ENCODE data around the gene LENG9. TPM values are rescaled to one million over a fixed set of nuclear protein-coding genes. Genes with fewer than 3 reads are reported as not detected.

Gene LENG9
- total RNA-seq, 2 experiments from 2014 or later = 1.8 to 6.0 TPM

- no peaks in the 10 kb centered on the region for H4K20me1 ChIP-seq (ENCODE audit: insufficient read depth, low read length)
- no peak overlapping the region for H3K27ac ChIP-seq (ENCODE audit: low read depth, low read length, poor library complexity, severe bottlenecking)
- ChIA-PET POLR2A (interaction anchor here (0.7 kb wide), 1 partner anchor 13 kb away, joined by 3 read pairs; no protein-coding TSS in a partner anchor), CTCF (ENCODE audit: unreplicated experiment) (interaction anchor here (0.7 kb wide), 1 partner anchor 213 kb away, joined by 3 read pairs; no protein-coding TSS in a partner anchor)
- DNase-seq (ENCODE audit: low spot score) = no peak
- no peak for TF ChIP-seq CTCF (conservative IDR thresholded peaks at IDR 0.05; ENCODE audit: low read length)
- TF ChIP-seq EZH2phosphoT487 (IDR thresholded peaks at IDR 0.05; ENCODE audit: borderline replicate concordance, low read depth, low read length) = no peak
- H3K4me1 ChIP-seq (ENCODE audit: insufficient read depth, low read length, poor library complexity, severe bottlenecking) = no peaks in the 10 kb centered on the region
- H3K4me3 ChIP-seq (ENCODE audit: low read depth, low read length, poor library complexity, severe bottlenecking) = no peak overlapping the region
- BruUV-seq (replicated peaks) = no TSS peak
- no peaks in the 10 kb centered on the region for H3K79me2 ChIP-seq (ENCODE audit: insufficient read depth, low read depth, low read length)
- H3K9me3 ChIP-seq (ENCODE audit: low read length) = no peaks in the 10 kb centered on the region
- H3K4me2 ChIP-seq (ENCODE audit: low read length) = no peak overlapping the region
- H3K9me2 ChIP-seq (ENCODE audit: insufficient read depth, low read length) = no peaks in the 10 kb centered on the region
- H2AFZ ChIP-seq (ENCODE audit: low read length) = no peak overlapping the region
- intact Hi-C loops (cut with micrococcal nuclease; ENCODE audit: unreplicated experiment) = no loop called here
- H3K36me3 ChIP-seq (ENCODE audit: insufficient read depth, low read length) = no peaks in the 10 kb centered on the region
These were observed 38.2 kb downstream of the LENG9 start for GRCh38 chr19:54425382-54425723.

- Histone ChIP-seq H3K79me2 (ENCODE audit: insufficient read depth, low read depth, low read length) (no peaks in the 10 kb centered on the region), H3K36me3 (ENCODE audit: insufficient read depth, low read length) (no peaks in the 10 kb centered on the region), H3K4me3 (ENCODE audit: low read depth, low read length, poor library complexity, severe bottlenecking) (no peak overlapping the region), H3K4me2 (ENCODE audit: low read length) (no peak overlapping the region), H3K4me1 (ENCODE audit: insufficient read depth, low read length, poor library complexity, severe bottlenecking) (no peaks in the 10 kb centered on the region), H2AFZ (ENCODE audit: low read length) (no peak overlapping the region), H3K27ac (ENCODE audit: low read depth, low read length, poor library complexity, severe bottlenecking) (no peak overlapping the region), H3K9me3 (ENCODE audit: low read length) (no peaks in the 10 kb centered on the region), H4K20me1 (ENCODE audit: insufficient read depth, low read length) (no peaks in the 10 kb centered on the region), H3K9me2 (ENCODE audit: insufficient read depth, low read length) (no peaks in the 10 kb centered on the region)
- ChIA-PET CTCF (ENCODE audit: unreplicated experiment) (no interaction called here), POLR2A (interaction anchor here (0.6 to 0.7 kb wide), 2 partner anchors 14 to 95 kb away, joined by 3 read pairs; no protein-coding TSS in a partner anchor)
- intact Hi-C loops (cut with micrococcal nuclease; ENCODE audit: unreplicated experiment) = no loop called here
- no peak for DNase-seq (ENCODE audit: low spot score)
- no peak for TF ChIP-seq CTCF (conservative IDR thresholded peaks at IDR 0.05; ENCODE audit: low read length)
- no peak for TF ChIP-seq EZH2phosphoT487 (IDR thresholded peaks at IDR 0.05; ENCODE audit: borderline replicate concordance, low read depth, low read length)
- BruUV-seq (replicated peaks) = no TSS peak
These were observed 38.8 kb downstream of the LENG9 start for GRCh38 chr19:54424660-54425381.

GRCh38 chr19:54424201-54424600 is 39.4 kb downstream of the LENG9 start:
- BruUV-seq (replicated peaks) = no TSS peak
- Histone ChIP-seq H3K4me2 (ENCODE audit: low read length) (no peak overlapping the region), H3K9me2 (ENCODE audit: insufficient read depth, low read length) (no peaks in the 10 kb centered on the region), H2AFZ (ENCODE audit: low read length) (no peak overlapping the region), H3K4me1 (ENCODE audit: insufficient read depth, low read length, poor library complexity, severe bottlenecking) (no peaks in the 10 kb centered on the region), H3K79me2 (ENCODE audit: insufficient read depth, low read depth, low read length) (no peaks in the 10 kb centered on the region), H3K36me3 (ENCODE audit: insufficient read depth, low read length) (no peaks in the 10 kb centered on the region), H4K20me1 (ENCODE audit: insufficient read depth, low read length) (no peaks in the 10 kb centered on the region), H3K4me3 (ENCODE audit: low read depth, low read length, poor library complexity, severe bottlenecking) (no peak overlapping the region), H3K27ac (ENCODE audit: low read depth, low read length, poor library complexity, severe bottlenecking) (no peak overlapping the region), H3K9me3 (ENCODE audit: low read length) (no peaks in the 10 kb centered on the region)
- intact Hi-C loops (cut with micrococcal nuclease; ENCODE audit: unreplicated experiment) = no loop called here
- POLR2A ChIA-PET = interaction anchor here (0.6 kb wide), 1 partner anchor 94 kb away, joined by 3 read pairs; no protein-coding TSS in a partner anchor
- DNase-seq (ENCODE audit: low spot score) = no peak
- no peak for TF ChIP-seq EZH2phosphoT487 (IDR thresholded peaks at IDR 0.05; ENCODE audit: borderline replicate concordance, low read depth, low read length)
- no peak for TF ChIP-seq CTCF (conservative IDR thresholded peaks at IDR 0.05; ENCODE audit: low read length)
- CTCF ChIA-PET (ENCODE audit: unreplicated experiment) = no interaction called here
